Measurements from ENCODE around the gene CPE. TPM values are rescaled to one million over a fixed set of nuclear protein-coding genes. Genes with fewer than 3 reads are reported as not detected.

Gene CPE
- total and polyA plus RNA-seq, 2 donors (not counting 3 experiments of a cell fraction or from before 2014, with no cell fraction given) = 2.7 to 9.2 TPM

- Histone ChIP-seq H4K20me1 (replicated peaks; ENCODE audit: control insufficient read depth, extremely low read depth, insufficient read depth, low read length) (no peaks in the 10 kb centered on the region), H3K4me3 (replicated peaks in 1 of 3; ENCODE audit: insufficient read depth in 1 of 3, low read depth in 1 of 3, low read length in 3 of 3) (no peak overlapping the region), H3K4me2 (ENCODE audit: insufficient read depth, low read length) (no peak overlapping the region), H3K9me3 (replicated peaks; ENCODE audit: control insufficient read depth, insufficient read depth, low read length) (no peaks in the 10 kb centered on the region), H3K9ac (replicated peaks; ENCODE audit: extremely low read depth, insufficient read depth, low read length) (no peak overlapping the region), H3K36me3 (ENCODE audit: control insufficient read depth in 2 of 2, extremely low read depth in 1 of 2, insufficient read depth in 2 of 2, low read length in 2 of 2) (no peaks in the 10 kb centered on the region), H3K79me2 (ENCODE audit: control insufficient read depth, insufficient read depth, low read length) (no peaks in the 10 kb centered on the region), H3K9me1 (replicated peaks; ENCODE audit: control insufficient read depth, extremely low read depth, insufficient read depth, low read length) (no peaks in the 10 kb centered on the region), H3K4me1 (ENCODE audit: control insufficient read depth, extremely low read depth, insufficient read depth, low read length) (peaks cover 20% of the 10 kb centered on the region), H3K27me3 (ENCODE audit: control insufficient read depth in 2 of 2, insufficient read depth in 2 of 2, low read length in 2 of 2) (no peaks in the 10 kb centered on the region), H3K27ac (ENCODE audit: insufficient read depth, low read depth, low read length) (no peak overlapping the region), H2AFZ (ENCODE audit: low read depth, low read length) (no peak overlapping the region)
- ChIA-PET POLR2A (no interaction called here), CTCF (interaction anchor here (2.2 to 2.9 kb wide), 3 partner anchors 14 to 23 kb away, joined by 5 to 23 read pairs (median 5); no protein-coding TSS in a partner anchor)
- no TSS peak for BruUV-seq (replicated peaks)
- FAIRE-seq = no peak
- TF ChIP-seq EZH2 (IDR thresholded peaks at IDR 0.05; ENCODE audit: borderline replicate concordance, low read depth, low read length, severe bottlenecking) (no peak), JUN (IDR thresholded peaks at IDR 0.05; ENCODE audit: borderline replicate concordance, insufficient read depth, insufficient read length, low read depth) (no peak), POLR2A (IDR thresholded peaks at IDR 0.05; ENCODE audit: low read depth, low read length) (no peak), GATA2 (IDR thresholded peaks at IDR 0.05; ENCODE audit: insufficient read depth, insufficient read length, low read depth, low read length) (no peak), POLR2AphosphoS5 (IDR thresholded peaks at IDR 0.05; ENCODE audit: insufficient read depth, low read depth, low read length) (no peak), FOS (IDR thresholded peaks at IDR 0.05; ENCODE audit: borderline replicate concordance, insufficient read depth, low read length) (no peak), MYC (IDR thresholded peaks at IDR 0.05; ENCODE audit: low read depth, low read length) (no peak)
- TF ChIP-seq, protein P1, sequence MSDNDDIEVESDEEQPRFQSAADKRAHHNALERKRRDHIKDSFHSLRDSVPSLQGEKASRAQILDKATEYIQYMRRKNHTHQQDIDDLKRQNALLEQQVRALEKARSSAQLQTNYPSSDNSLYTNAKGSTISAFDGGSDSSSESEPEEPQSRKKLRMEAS (IDR thresholded peaks at IDR 0.05; ENCODE audit: insufficient read depth, insufficient read length) = no peak
- DNase-seq (ENCODE audit: low read depth, low spot score) = no peak
- dilution Hi-C loops (cut with MboI; ENCODE audit: extremely low pct_ligation_motif_present, low sequenced_read_pairs) = no loop called here
- intact Hi-C loops (cut with micrococcal nuclease) = no loop called here
These were observed 137.5 kb downstream of the CPE start for GRCh38 chr4:165516281-165516833.

DNA sequence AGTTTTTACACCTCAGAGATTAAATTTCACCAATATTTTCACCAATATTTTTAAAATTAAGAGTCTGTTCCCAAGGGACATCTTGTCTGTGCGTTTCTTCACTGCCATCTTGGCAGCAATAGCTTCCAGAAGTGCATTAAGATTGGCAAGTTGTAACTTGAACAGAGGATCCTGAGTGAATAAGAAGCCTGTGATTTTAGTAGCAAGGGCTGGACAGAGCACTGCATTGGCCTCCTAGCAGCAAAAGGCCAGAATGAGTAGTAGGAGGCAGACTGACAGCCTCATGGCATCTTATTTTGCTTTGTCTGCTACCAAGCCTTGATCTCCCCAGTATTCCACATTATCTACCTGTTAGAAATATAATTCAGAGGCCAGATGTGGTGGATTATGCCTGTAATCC, 138.4 kb downstream of the CPE start:
- Histone ChIP-seq H3K79me2 (ENCODE audit: control insufficient read depth, insufficient read depth, low read length) (no peaks in the 10 kb centered on the region), H4K20me1 (replicated peaks; ENCODE audit: control insufficient read depth, extremely low read depth, insufficient read depth, low read length) (no peaks in the 10 kb centered on the region), H3K36me3 (ENCODE audit: control insufficient read depth in 2 of 2, extremely low read depth in 1 of 2, insufficient read depth in 2 of 2, low read length in 2 of 2) (no peaks in the 10 kb centered on the region), H3K9me1 (replicated peaks; ENCODE audit: control insufficient read depth, extremely low read depth, insufficient read depth, low read length) (no peaks in the 10 kb centered on the region), H3K9me3 (replicated peaks; ENCODE audit: control insufficient read depth, insufficient read depth, low read length) (no peaks in the 10 kb centered on the region), H3K27me3 (ENCODE audit: control insufficient read depth in 2 of 2, insufficient read depth in 2 of 2, low read length in 2 of 2) (no peaks in the 10 kb centered on the region), H3K4me2 (ENCODE audit: insufficient read depth, low read length) (no peak overlapping the region), H3K9ac (replicated peaks; ENCODE audit: extremely low read depth, insufficient read depth, low read length) (no peak overlapping the region), H3K4me3 (replicated peaks in 1 of 3; ENCODE audit: insufficient read depth in 1 of 3, low read depth in 1 of 3, low read length in 3 of 3) (no peak overlapping the region), H3K27ac (ENCODE audit: insufficient read depth, low read depth, low read length) (no peak overlapping the region), H3K4me1 (ENCODE audit: control insufficient read depth, extremely low read depth, insufficient read depth, low read length) (peaks cover 18% of the 10 kb centered on the region), H2AFZ (ENCODE audit: low read depth, low read length) (no peak overlapping the region)
- BruUV-seq (replicated peaks) = no TSS peak
- DNase-seq (ENCODE audit: low read depth, low spot score) (no peak), FAIRE-seq (no peak)
- intact Hi-C loops (cut with micrococcal nuclease) (no loop called here), dilution Hi-C loops (cut with MboI; ENCODE audit: extremely low pct_ligation_motif_present, low sequenced_read_pairs) (no loop called here)
- TF ChIP-seq POLR2AphosphoS5 (IDR thresholded peaks at IDR 0.05; ENCODE audit: insufficient read depth, low read depth, low read length) (no peak), JUN (IDR thresholded peaks at IDR 0.05; ENCODE audit: borderline replicate concordance, insufficient read depth, insufficient read length, low read depth) (no peak), EZH2 (IDR thresholded peaks at IDR 0.05; ENCODE audit: borderline replicate concordance, low read depth, low read length, severe bottlenecking) (no peak), GATA2 (IDR thresholded peaks at IDR 0.05; ENCODE audit: insufficient read depth, insufficient read length, low read depth, low read length) (no peak), MYC (IDR thresholded peaks at IDR 0.05; ENCODE audit: low read depth, low read length) (no peak), CTCF (IDR thresholded peaks at IDR 0.05; ENCODE audit: extremely low read depth in 1 of 2, insufficient read depth in 1 of 2, low read depth in 1 of 2, low read length in 2 of 2) (no peak), POLR2A (IDR thresholded peaks at IDR 0.05; ENCODE audit: low read depth, low read length) (no peak), FOS (IDR thresholded peaks at IDR 0.05; ENCODE audit: borderline replicate concordance, insufficient read depth, low read length) (no peak)
- TF ChIP-seq, protein P1 (IDR thresholded peaks at IDR 0.05; ENCODE audit: insufficient read depth, insufficient read length) = no peak
- CTCF ChIA-PET = interaction anchor here (1.4 kb wide), 1 partner anchor 24 kb away, joined by 5 read pairs; no protein-coding TSS in a partner anchor
- POLR2A ChIA-PET = no interaction called here

Data from endothelial cell of umbilical vein (primary cell).